OCI-LY1 (cell line): ENCODE results near the gene CLSTN2.

Experiments
- H2AFZ ChIP-seq: fragments of 200-600 bp; sonication (generic), shearing (Covaris generic); 2 replicates; pipeline ENCODE4 v1.6.0; 2014; ENCODE audit warnings: antibody characterized with exemption, mild to moderate bottlenecking, low read length
- H3F3A ChIP-seq: fragments of 200-600 bp; sonication (generic), shearing (Covaris generic); 2 replicates; pipeline ENCODE4 v1.6.0; 2014; ENCODE audit warnings: mild to moderate bottlenecking, antibody characterized with exemption, low read length, moderate library complexity; ENCODE audit not compliant: insufficient read depth
- H3K27ac ChIP-seq: fragments of 200-600 bp; sonication (generic); 2 replicates; pipeline ENCODE4 v1.5.1; 2014; ENCODE audit warnings: low read length, mixed run types, mild to moderate bottlenecking, low read depth; ENCODE audit not compliant: poor library complexity, severe bottlenecking
- H3K27me3 ChIP-seq: fragments of 200-600 bp; sonication (generic); 2 replicates; pipeline ENCODE4 v1.6.0; 2014; ENCODE audit warnings: antibody characterized with exemption, mild to moderate bottlenecking, low read length, moderate library complexity; ENCODE audit not compliant: insufficient read depth
- H3K36me3 ChIP-seq: fragments of 200-600 bp; sonication (generic); 2 replicates; pipeline ENCODE4 v1.6.1; 2014; ENCODE audit warnings: mild to moderate bottlenecking, antibody characterized with exemption, low read length, moderate library complexity, mixed read lengths; ENCODE audit not compliant: insufficient read depth
- H3K4me1 ChIP-seq: fragments of 200-600 bp; sonication (generic); 2 replicates; pipeline ENCODE4 v1.5.1; 2014; ENCODE audit warnings: mild to moderate bottlenecking, low read length, moderate library complexity; ENCODE audit not compliant: insufficient read depth, severe bottlenecking
- H3K4me2 ChIP-seq: fragments of 200-600 bp; sonication (generic), shearing (Covaris generic); 2 replicates; pipeline ENCODE4 v1.6.1; 2014; ENCODE audit warnings: low read length
- H3K4me3 ChIP-seq: fragments of 200-600 bp; sonication (generic); 2 replicates; pipeline ENCODE4 v1.5.1; 2014; ENCODE audit warnings: low read length, low read depth, mild to moderate bottlenecking, mixed read lengths; ENCODE audit not compliant: poor library complexity, severe bottlenecking
- H3K79me2 ChIP-seq: fragments of 200-600 bp; shearing (Covaris generic); 2 replicates; pipeline ENCODE4 v1.6.1; 2016; ENCODE audit warnings: mixed run types, low read length, mixed read lengths; ENCODE audit not compliant: insufficient read depth
- H3K9ac ChIP-seq: fragments of 200-600 bp; sonication (generic), shearing (Covaris generic); 2 replicates; pipeline ENCODE4 v1.6.1; 2014; ENCODE audit warnings: mild to moderate bottlenecking, low read length, mixed read lengths
- H3K9me2 ChIP-seq: fragments of 200-600 bp; sonication (generic), shearing (Covaris generic); 2 replicates; pipeline ENCODE4 v1.6.1; 2014; ENCODE audit warnings: low read depth, mild to moderate bottlenecking, low read length, mixed read lengths
- H3K9me3 ChIP-seq: fragments of 200-600 bp; shearing (Covaris generic); 2 replicates; pipeline ENCODE4 v1.6.1; 2014; ENCODE audit warnings: low read length, mixed read lengths
- H4K20me1 ChIP-seq: fragments of 200-600 bp; sonication (generic), shearing (Covaris generic); 2 replicates; pipeline ENCODE4 v1.6.0; 2016; ENCODE audit warnings: mild to moderate bottlenecking, low read length; ENCODE audit not compliant: insufficient read depth
- EZH2 ChIP-seq: fragments of 200-600 bp; sonication (generic), shearing (Covaris generic); IDR thresholded peaks from 2 replicates; pipeline ENCODE4 v1.8.0; 2017; ENCODE audit warnings: borderline replicate concordance, mixed run types, mild to moderate bottlenecking, antibody characterized with exemption, low read length, moderate library complexity, mixed read lengths
- TF ChIP-seq, protein P1 (sequence below): fragments of 200-600 bp; sonication (generic), shearing (Covaris generic); IDR thresholded peaks from 2 replicates; pipeline ENCODE4 v1.5.1; 2017; ENCODE audit warnings: mild to moderate bottlenecking, antibody characterized with exemption, low read length, moderate library complexity, mixed read lengths

Gene CLSTN2

DNA sequence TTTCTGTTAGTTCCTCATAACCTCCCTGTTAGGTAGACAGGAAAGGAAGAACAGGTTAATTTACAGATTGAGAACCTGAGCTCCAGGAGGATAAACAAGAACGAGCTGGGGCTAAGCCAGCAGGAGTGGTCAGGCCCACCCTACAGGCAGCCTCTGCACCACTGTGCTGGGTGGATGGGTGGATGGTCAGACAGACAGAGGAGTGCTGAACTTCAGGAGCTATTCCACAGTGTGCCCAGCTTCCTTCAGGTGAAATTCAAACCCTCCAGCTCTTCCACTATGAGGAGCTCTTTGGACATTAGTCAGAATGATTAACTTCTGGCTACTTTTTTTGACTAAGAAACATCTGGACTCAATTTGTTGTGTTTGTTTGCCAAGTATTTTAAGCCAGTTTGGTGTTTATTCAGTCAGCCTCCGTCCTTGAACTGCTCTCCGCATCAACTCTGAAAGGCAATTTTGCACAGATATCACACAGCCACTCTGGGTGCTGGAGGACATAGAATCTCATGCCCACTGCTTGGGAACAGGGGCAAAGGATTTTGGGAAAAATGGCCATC lies 361.9 kb downstream of the CLSTN2 start:
- Histone ChIP-seq H3K36me3 (no peaks in the 10 kb centered on the region), H3F3A (no peaks in the 10 kb centered on the region), H3K4me3 (no peak overlapping the region), H3K9ac (no peak overlapping the region), H3K79me2 (no peaks in the 10 kb centered on the region), H4K20me1 (no peaks in the 10 kb centered on the region), H3K9me2 (no peaks in the 10 kb centered on the region), H3K27ac (no peak overlapping the region), H3K27me3 (no peaks in the 10 kb centered on the region), H3K4me1 (no peaks in the 10 kb centered on the region), H3K4me2 (no peak overlapping the region), H2AFZ (no peak overlapping the region), H3K9me3 (no peaks in the 10 kb centered on the region)
- TF ChIP-seq, protein P1, sequence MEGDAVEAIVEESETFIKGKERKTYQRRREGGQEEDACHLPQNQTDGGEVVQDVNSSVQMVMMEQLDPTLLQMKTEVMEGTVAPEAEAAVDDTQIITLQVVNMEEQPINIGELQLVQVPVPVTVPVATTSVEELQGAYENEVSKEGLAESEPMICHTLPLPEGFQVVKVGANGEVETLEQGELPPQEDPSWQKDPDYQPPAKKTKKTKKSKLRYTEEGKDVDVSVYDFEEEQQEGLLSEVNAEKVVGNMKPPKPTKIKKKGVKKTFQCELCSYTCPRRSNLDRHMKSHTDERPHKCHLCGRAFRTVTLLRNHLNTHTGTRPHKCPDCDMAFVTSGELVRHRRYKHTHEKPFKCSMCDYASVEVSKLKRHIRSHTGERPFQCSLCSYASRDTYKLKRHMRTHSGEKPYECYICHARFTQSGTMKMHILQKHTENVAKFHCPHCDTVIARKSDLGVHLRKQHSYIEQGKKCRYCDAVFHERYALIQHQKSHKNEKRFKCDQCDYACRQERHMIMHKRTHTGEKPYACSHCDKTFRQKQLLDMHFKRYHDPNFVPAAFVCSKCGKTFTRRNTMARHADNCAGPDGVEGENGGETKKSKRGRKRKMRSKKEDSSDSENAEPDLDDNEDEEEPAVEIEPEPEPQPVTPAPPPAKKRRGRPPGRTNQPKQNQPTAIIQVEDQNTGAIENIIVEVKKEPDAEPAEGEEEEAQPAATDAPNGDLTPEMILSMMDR = no peak
- no peak for TF ChIP-seq EZH2

- Histone ChIP-seq H3K27ac (no peak overlapping the region), H3K9me2 (no peaks in the 10 kb centered on the region), H2AFZ (no peak overlapping the region), H4K20me1 (no peaks in the 10 kb centered on the region), H3K4me1 (no peaks in the 10 kb centered on the region), H3F3A (no peaks in the 10 kb centered on the region), H3K4me2 (no peak overlapping the region), H3K36me3 (no peaks in the 10 kb centered on the region), H3K79me2 (no peaks in the 10 kb centered on the region), H3K4me3 (no peak overlapping the region), H3K27me3 (no peaks in the 10 kb centered on the region), H3K9ac (no peak overlapping the region), H3K9me3 (no peaks in the 10 kb centered on the region)
- TF ChIP-seq, protein P1 = no peak
- no peak for TF ChIP-seq EZH2
Measured at GRCh38 chr3:140298043-140298442, 363.1 kb downstream of the CLSTN2 start.

DNA sequence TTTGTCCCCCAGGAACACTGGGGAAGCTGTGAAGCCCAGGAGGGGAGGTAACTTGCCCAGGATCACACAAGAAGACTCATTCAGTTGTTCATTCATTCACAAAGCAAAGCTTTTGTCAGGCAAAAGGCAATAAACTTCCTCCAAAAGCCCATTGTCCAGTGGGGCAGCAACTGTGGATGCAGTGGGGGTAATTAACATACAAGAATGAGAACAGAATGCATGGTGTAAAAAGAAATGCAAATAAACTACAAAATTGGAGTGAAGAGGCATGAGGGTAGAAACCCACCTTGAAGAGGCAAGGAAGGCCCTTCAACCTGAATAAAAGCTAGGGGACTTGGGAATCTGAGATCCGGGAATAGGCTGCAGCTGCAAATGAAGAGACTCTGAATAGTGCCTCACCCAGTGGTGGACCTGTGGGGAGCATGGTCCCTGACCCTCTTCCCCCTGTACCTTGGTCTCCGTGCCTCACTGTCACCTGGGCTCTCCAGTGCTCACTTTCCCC lies 363.6 kb downstream of the CLSTN2 start:
- H3K79me2 ChIP-seq = no peaks in the 10 kb centered on the region
- no peaks in the 10 kb centered on the region for H3K9me2 ChIP-seq
- H3K4me2 ChIP-seq = no peak overlapping the region
- H3K9ac ChIP-seq = no peak overlapping the region
- no peaks in the 10 kb centered on the region for H4K20me1 ChIP-seq
- H3K27ac ChIP-seq = no peak overlapping the region
- H3F3A ChIP-seq = no peaks in the 10 kb centered on the region
- no peaks in the 10 kb centered on the region for H3K36me3 ChIP-seq
- TF ChIP-seq, protein P1 = no peak
- no peak for TF ChIP-seq EZH2
- no peaks in the 10 kb centered on the region for H3K4me1 ChIP-seq
- H3K27me3 ChIP-seq = no peaks in the 10 kb centered on the region
- H3K4me3 ChIP-seq = no peak overlapping the region
- H3K9me3 ChIP-seq = no peaks in the 10 kb centered on the region
- no peak overlapping the region for H2AFZ ChIP-seq
